ENCODE results near the gene ZDHHC8.

- TF ChIP-seq POLR2A (IDR thresholded peaks at IDR 0.05) (no peak), CTCF (IDR thresholded peaks at IDR 0.05) (no peak), POLR2AphosphoS5 (IDR thresholded peaks at IDR 0.05) (no peak)
These were observed 59.5 kb downstream of the ZDHHC8 start for GRCh38 chr22:20191000-20191515.
